H1 (cell line): Measurements from ENCODE around the gene GLG1.

Experiments
- CEBPB ChIP-seq: IDR thresholded peaks from 2 replicates; pipeline ENCODE4 v1.6.1; 2012; ENCODE audit warnings: low read depth, low read length
- CHD1 ChIP-seq: IDR thresholded peaks from 2 replicates; pipeline ENCODE4 v1.6.1; 2012; ENCODE audit warnings: low read depth, low read length, improper control_type of control experiment
- CTCF ChIP-seq, 3 experiments: IDR thresholded peaks; 1 replicate in 2 of 3; 2 replicates in 1 of 3; pipeline versions ENCODE4 v1.5.1 to v1.6.1; 2011; ENCODE audit warnings: low read length in 3 of 3, mild to moderate bottlenecking in 3 of 3, inconsistent platforms in 2 of 3, low read depth in 1 of 3, moderate library complexity in 1 of 3; ENCODE audit not compliant: insufficient read depth in 1 of 3; ENCODE audit errors: control extremely low read depth in 1 of 3
- EZH2 ChIP-seq: fragments of 200-600 bp; sonication (generic); IDR thresholded peaks from 2 replicates; pipeline ENCODE4 v1.7.1; 2012; ENCODE audit warnings: low read depth, mild to moderate bottlenecking, moderate library complexity, low read length, inconsistent platforms; ENCODE audit not compliant: severe bottlenecking
- JUN ChIP-seq: IDR thresholded peaks from 2 replicates; pipeline ENCODE4 v1.6.1; 2011; ENCODE audit warnings: low read depth, mild to moderate bottlenecking, improper control_type of control experiment, low read length
- KDM1A ChIP-seq: fragments of 200-600, 300-600 bp; sonication (generic); IDR thresholded peaks from 2 replicates; pipeline ENCODE4 v1.7.1; 2016; ENCODE audit warnings: mild to moderate bottlenecking, low read length, borderline replicate concordance
- RFX5 ChIP-seq: IDR thresholded peaks from 2 replicates; pipeline ENCODE4 v1.6.1; 2011; ENCODE audit warnings: low read depth, low read length, improper control_type of control experiment, borderline replicate concordance
- SP1 ChIP-seq: IDR thresholded peaks from 2 replicates; pipeline ENCODE4 v1.6.1; 2011; ENCODE audit warnings: low read depth, low read length
- TAF7 ChIP-seq: optimal IDR thresholded peaks from 2 replicates; pipeline ENCODE3; 2011; ENCODE audit warnings: low read depth, mild to moderate bottlenecking, inconsistent platforms, low read length, moderate library complexity, borderline replicate concordance
- TBP ChIP-seq: IDR thresholded peaks from 2 replicates; pipeline ENCODE4 v1.6.1; 2011; ENCODE audit warnings: low read depth, low read length, improper control_type of control experiment

DNA sequence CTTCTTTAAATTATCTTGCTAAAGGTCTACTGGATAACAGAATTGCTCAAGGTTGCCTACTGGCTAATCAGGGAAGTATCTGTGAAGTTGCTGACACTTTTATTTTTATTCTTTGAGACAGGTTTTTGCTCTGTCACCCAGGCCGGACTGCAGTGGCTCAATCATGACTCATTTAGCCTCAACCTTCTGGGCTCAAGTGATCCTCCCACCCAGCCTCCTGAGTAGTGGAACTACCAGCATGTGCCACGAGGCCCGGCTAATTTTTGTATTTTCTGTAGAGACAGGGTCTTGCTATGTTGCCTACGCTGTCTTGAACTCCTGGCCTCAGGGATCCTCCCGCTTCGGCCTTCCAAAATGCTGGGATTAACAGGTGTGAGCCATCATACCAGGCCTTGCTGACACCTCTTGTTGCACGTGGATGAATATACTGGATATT is 43.1 kb downstream of the GLG1 start:
- TF ChIP-seq TAF7: no peak
- no peak for TF ChIP-seq KDM1A
- TF ChIP-seq CTCF (IDR thresholded peaks at IDR 0.05; ENCODE audit: control extremely low read depth in 1 of 3, insufficient read depth in 1 of 3, low read depth in 1 of 3, low read length in 3 of 3): no peak
- no peak for TF ChIP-seq EZH2
- no peak for TF ChIP-seq JUN
- no peak for TF ChIP-seq TBP
- no peak for TF ChIP-seq RFX5
- no peak for TF ChIP-seq CHD1
- TF ChIP-seq CEBPB: no peak
- no peak for TF ChIP-seq SP1
